DOHH2 (cell line): ENCODE results near the gene SPRED3.

Experiments
- CTCF ChIP-seq: fragments of 200-600 bp; sonication (generic); IDR thresholded peaks from one replicate; pipeline ENCODE4 v1.5.1; 2014; ENCODE audit warnings: antibody characterized with exemption, mild to moderate bottlenecking, low read depth, low read length; ENCODE audit not compliant: poor library complexity, severe bottlenecking
- EZH2phosphoT487 ChIP-seq: fragments of 200-600 bp; sonication (generic); IDR thresholded peaks from 2 replicates; pipeline ENCODE4 v1.6.1; 2017; ENCODE audit warnings: borderline replicate concordance, mild to moderate bottlenecking, antibody characterized with exemption, low read length, moderate library complexity, mixed read lengths

- TF ChIP-seq CTCF (no peak), EZH2phosphoT487 (no peak)
These were observed 54.2 kb downstream of the SPRED3 start for GRCh38 chr19:38442736-38443135.
